VCaP (cell line): ENCODE results near the gene RAP2B.
"Not testable (repeated sequence)": the region's sequence is repeated elsewhere in the genome, so short reads cannot be mapped to it uniquely, and the experiment has no call there.

ENCODE experiments used
- H3K27ac ChIP-seq: fragments of 450-650 bp; 2 replicates; pipeline ENCODE4 v1.5.1; 2017
- CTCF ChIP-seq: fragments of 450-650 bp; conservative IDR thresholded peaks from 2 replicates; pipeline ENCODE4 v1.5.1; 2017; ENCODE audit warnings: mild to moderate bottlenecking, moderate library complexity

The RAP2B gene

DNA sequence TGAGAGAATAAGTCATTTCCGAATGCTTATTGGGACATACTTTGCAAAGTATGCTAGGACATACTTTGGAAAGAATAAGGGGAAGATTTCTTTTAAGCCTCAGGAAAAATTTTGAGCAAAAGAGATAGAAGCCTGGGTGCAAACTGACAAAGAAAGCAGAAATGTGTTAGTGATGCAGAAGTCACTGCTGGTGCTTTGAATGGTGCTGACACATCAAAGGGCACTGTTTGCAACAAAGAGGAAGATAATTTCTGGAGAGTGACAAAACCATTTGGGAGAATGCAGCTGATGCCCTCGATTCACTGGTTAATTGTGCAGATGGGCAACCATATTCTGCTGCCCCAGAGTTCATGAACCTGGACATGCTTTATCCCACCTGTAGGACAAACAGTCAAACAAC lies 11.0 kb upstream of the RAP2B start:
- no peak overlapping the region for H3K27ac ChIP-seq
- no peak for TF ChIP-seq CTCF

- H3K27ac ChIP-seq: not testable (repeated sequence)
These were observed 6.2 kb upstream of the RAP2B start for GRCh38 chr3:153155786-153156185.

DNA sequence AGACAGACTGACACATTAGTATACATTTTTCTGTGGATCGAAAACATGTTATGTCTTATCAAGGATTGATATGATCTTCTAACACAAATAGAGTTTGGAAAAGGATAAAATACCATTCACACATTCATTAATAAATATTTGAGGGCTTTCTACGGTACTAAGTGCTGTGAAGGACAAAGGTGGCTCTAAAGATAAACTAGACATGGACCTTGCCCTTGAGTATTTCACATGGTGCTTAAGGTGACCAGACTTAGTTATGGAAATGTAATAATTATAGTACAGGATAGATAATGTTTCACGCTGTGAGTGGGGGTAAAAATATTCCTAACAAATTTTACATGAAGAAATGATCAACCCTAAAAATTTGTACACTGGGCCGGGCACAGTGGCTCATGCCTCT lies 3.8 kb upstream of the RAP2B start:
- TF ChIP-seq CTCF: no peak
- H3K27ac ChIP-seq: no peak overlapping the region

DNA sequence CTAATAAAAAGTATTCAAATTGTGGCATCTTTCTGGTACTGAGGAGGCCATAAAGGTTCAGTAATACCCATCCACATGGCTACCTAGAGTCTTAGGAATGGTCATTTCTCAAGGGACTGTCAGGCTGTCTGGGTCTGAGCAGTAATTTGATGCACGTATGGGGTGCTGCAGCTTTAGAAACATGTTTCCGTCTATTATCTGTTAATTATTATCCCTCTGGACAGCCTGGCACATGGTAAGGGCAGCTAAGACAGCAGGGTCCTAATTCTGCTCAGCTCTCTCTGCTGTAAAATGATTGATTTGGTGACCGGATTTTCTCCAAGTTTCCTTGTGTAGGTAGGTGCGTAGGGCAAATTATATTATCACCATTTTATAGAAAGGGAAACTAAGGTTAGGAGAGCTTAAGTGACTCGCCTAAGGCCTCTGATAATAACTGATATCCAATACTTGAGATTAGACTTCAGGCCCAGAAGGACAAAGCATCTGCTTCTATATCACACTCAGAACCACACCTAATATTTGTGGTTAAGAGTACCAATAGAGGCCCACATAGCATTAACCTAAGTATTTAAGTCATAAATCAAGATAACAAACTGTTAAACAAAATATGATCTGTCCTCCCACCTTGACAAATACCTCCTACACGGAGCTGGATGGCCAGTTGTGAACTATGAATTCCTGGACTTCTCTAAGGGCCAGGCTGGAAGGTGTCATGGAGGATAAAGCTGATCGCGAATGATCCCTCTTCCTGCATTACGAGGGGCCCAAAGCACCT lies 2.9 kb upstream of the RAP2B start:
- TF ChIP-seq CTCF: no peak
- no peak overlapping the region for H3K27ac ChIP-seq

- TF ChIP-seq CTCF: no peak
- peak overlapping the region; percentile 76 for H3K27ac ChIP-seq
These were observed 2.1 kb upstream of the RAP2B start for GRCh38 chr3:153159771-153160397.

DNA sequence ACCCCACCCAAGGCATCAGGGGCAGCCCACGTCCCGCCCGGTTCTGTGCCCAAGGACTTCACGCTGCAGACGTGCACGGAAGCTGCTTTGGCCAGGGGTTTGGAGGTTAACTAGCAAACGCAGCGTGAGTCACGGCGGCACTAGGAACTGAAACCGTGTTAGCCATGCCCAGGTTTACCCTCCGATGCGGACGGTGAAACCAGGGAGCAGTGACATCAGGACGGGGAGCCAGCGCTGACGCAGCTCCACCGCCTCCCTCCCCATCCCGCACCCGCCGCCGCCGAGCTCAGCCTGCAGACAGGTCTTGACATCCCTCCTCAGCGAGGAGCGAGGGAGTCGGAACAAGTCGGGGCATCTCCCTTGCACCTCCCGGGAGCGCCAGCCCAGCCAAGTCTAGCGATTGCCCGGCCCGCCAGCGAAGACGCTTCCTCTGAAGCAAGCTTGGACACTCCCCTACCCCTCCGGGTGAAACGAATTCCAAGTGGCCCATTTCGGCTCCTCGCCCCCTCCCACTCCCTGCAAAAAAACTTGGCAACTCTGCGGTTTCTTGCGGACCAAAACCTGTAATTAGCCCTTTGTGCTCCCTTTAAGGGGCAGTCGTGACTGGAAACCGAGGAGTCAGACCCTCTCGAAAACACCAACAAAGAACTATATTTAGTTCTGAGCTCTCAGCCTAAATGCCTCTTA lies 1.4 kb upstream of the RAP2B start:
- H3K27ac ChIP-seq: peak overlapping the region; percentile 76
- no peak for TF ChIP-seq CTCF

GRCh38 chr3:153161138-153161713 lies 800 bp upstream of the RAP2B start:
- TF ChIP-seq CTCF: no peak
- H3K27ac ChIP-seq: peak overlapping the region; percentile 76
